GM12875 (cell line): ENCODE measurements around the gene AKR1C4.

Source experiments
- H3K4me3 ChIP-seq: one replicate; pipeline ENCODE4 v1.5.1; 2011; ENCODE audit warnings: low read depth, low read length, control low read depth
- CTCF ChIP-seq: IDR thresholded peaks from 2 replicates; pipeline ENCODE4 v1.5.1; 2011; ENCODE audit warnings: low read depth, mild to moderate bottlenecking, control low read depth, inconsistent platforms, low read length, moderate library complexity, borderline replicate concordance; ENCODE audit not compliant: insufficient read depth

The AKR1C4 gene

GRCh38 chr10:5196702-5197113 is at the start of gene AKR1C4:
AKR1C4 (plus strand) TSS chr10:5196837; CDS start chr10:5196868, 31 bp downstream.
- TF ChIP-seq CTCF, result no peak
- no peak within 1 kb of the TSS for H3K4me3 ChIP-seq

- no peak overlapping the region for H3K4me3 ChIP-seq
- TF ChIP-seq CTCF, result no peak
These were observed 49.8 kb upstream of the AKR1C4 start for GRCh38 chr10:5146920-5147254.

GRCh38 chr10:5147255-5147980 is 49.2 kb upstream of the AKR1C4 start:
- TF ChIP-seq CTCF, result no peak
- no peak overlapping the region for H3K4me3 ChIP-seq

GRCh38 chr10:5147981-5148677 is 48.5 kb upstream of the AKR1C4 start:
- no peak overlapping the region for H3K4me3 ChIP-seq
- no peak for TF ChIP-seq CTCF

GRCh38 chr10:5148678-5149032 is 48.0 kb upstream of the AKR1C4 start:
- no peak for TF ChIP-seq CTCF
- H3K4me3 ChIP-seq, result no peak overlapping the region

DNA sequence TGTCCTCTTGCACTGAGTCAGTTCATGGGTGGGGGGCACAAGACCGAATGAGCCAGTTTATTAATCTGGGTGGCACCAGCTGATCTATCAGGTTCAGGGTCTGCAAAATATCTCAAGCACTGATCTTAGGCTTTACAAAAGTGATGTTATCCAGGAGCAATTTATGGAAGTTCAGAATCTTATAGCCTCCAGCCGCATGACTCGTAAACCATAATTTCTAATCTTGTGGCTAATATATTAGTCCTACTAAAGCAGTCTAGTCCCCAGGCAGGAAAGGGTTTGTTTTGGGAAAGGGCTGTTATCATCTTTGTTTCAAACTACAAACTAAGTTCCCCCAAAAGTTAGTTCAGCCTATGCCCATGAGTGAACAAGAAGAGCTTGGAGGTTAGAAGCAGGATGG is 45.6 kb upstream of the AKR1C4 start:
- no peak overlapping the region for H3K4me3 ChIP-seq
- no peak for TF ChIP-seq CTCF

DNA sequence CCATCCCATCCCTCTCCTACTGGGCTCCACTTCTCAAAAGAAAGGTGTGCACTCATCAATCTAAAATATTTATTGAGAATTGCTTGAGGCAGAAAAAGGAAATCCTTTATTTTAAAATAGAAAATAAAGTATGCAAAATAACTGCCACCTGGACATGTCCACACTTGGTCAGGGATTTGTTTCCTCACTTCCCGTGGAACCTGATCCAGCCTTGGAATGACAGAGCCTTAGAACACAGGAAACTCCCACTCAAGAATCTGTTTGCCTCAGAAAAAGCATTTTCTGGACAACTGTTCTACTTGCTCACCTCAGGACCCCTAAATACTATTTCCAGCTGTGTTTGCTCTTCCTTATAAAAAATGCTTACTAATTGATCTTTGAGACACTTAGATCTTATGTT is 40.7 kb upstream of the AKR1C4 start:
- no peak overlapping the region for H3K4me3 ChIP-seq
- TF ChIP-seq CTCF, result no peak
